Midbrain (tissue), 1 donor: Measurements from ENCODE around the gene SLC26A11.
A peak's percentile ranks its signal among the peaks of the same experiment; 100 is the strongest.
"Not testable (repeated sequence)": the region's sequence is repeated elsewhere in the genome, so short reads cannot be mapped to it uniquely, and the experiment has no call there.

Experiments used
- DNase-seq: peaks from one replicate; lab custom pipeline; 2025; lab: John Stamatoyannopoulos, UW

Gene SLC26A11

GRCh38 chr17:80243526-80244433, 23.6 kb downstream of the SLC26A11 start:
- DNase-seq, result no peak

- DNase-seq, result not testable (repeated sequence)
These were observed 24.2 kb downstream of the SLC26A11 start for GRCh38 chr17:80244448-80244847.

GRCh38 chr17:80244871-80245509, 24.8 kb downstream of the SLC26A11 start:
- DNase-seq, result no peak

- no peak for DNase-seq
These were observed 25.5 kb downstream of the SLC26A11 start for GRCh38 chr17:80245566-80246265.

GRCh38 chr17:80246266-80246681, 26.0 kb downstream of the SLC26A11 start:
- no peak for DNase-seq

- no peak for DNase-seq
These were observed 26.5 kb downstream of the SLC26A11 start for GRCh38 chr17:80246726-80247125.

GRCh38 chr17:80247561-80247960, 27.3 kb downstream of the SLC26A11 start:
- no peak for DNase-seq

GRCh38 chr17:80248001-80248893, 28.0 kb downstream of the SLC26A11 start:
- DNase-seq, result no peak

GRCh38 chr17:80248894-80249710, 28.9 kb downstream of the SLC26A11 start:
- DNase-seq, result no peak

GRCh38 chr17:80251966-80252365, 31.7 kb downstream of the SLC26A11 start:
- no peak for DNase-seq

- no peak for DNase-seq
These were observed 32.6 kb downstream of the SLC26A11 start for GRCh38 chr17:80252871-80253270.

GRCh38 chr17:80253631-80254395, 33.6 kb downstream of the SLC26A11 start:
- no peak for DNase-seq

GRCh38 chr17:80254396-80255251, 34.4 kb downstream of the SLC26A11 start:
- no peak for DNase-seq

GRCh38 chr17:80256034-80256350, 35.8 kb downstream of the SLC26A11 start:
- no peak for DNase-seq

GRCh38 chr17:80257716-80258213, 37.5 kb downstream of the SLC26A11 start:
- no peak for DNase-seq

- not testable (repeated sequence) for DNase-seq
These were observed 38.1 kb downstream of the SLC26A11 start for GRCh38 chr17:80258296-80258695.

- DNase-seq, result no peak
These were observed 39.3 kb downstream of the SLC26A11 start for GRCh38 chr17:80259457-80260068.

GRCh38 chr17:80260069-80260535, 39.9 kb downstream of the SLC26A11 start:
- peak; percentile 43 for DNase-seq
